Gastroesophageal sphincter (tissue), 4 donors: ENCODE data around the gene RFTN1. TPM values are rescaled to one million over a fixed set of nuclear protein-coding genes. Genes with fewer than 3 reads are reported as not detected.

Experiments
- ATAC-seq: fragments of 150-250 bp; one replicate; pipeline ENCODE4 v1.9.1; 2016; ENCODE audit warnings: mild to moderate bottlenecking, moderate library complexity
- H3K27ac ChIP-seq, 4 donors: fragments of 200-600 bp; sonication (generic) in 3 of 4; 1 replicate in 3 of 4; 2 replicates in 1 of 4; pipeline ENCODE4 v1.5.1; 2016 to 2019
- H3K27me3 ChIP-seq: fragments of 200-600 bp; sonication (generic); one replicate; pipeline ENCODE4 v1.5.1; 2019
- H3K36me3 ChIP-seq, 2 donors: fragments of 200-600 bp; sonication (generic); one replicate each; pipeline ENCODE4 v1.5.1; 2019; ENCODE audit warnings: control low read depth in 1 of 2
- H3K4me1 ChIP-seq, 3 donors: fragments of 200-600 bp; sonication (generic); 1 replicate in 2 of 3; 2 replicates in 1 of 3; pipeline ENCODE4 v1.5.1; 2016 to 2019; ENCODE audit warnings: control low read depth in 2 of 3
- H3K4me3 ChIP-seq, 2 donors: fragments of 200-600 bp; sonication (generic); one replicate each; pipeline ENCODE4 v1.5.1; 2019; ENCODE audit warnings: mild to moderate bottlenecking in 1 of 2, moderate library complexity in 1 of 2
- H3K9me3 ChIP-seq, 3 donors: fragments of 200-600 bp; sonication (generic); one replicate each; pipeline ENCODE4 v1.5.1; 2017 to 2019; ENCODE audit warnings: control low read depth in 2 of 3
- CTCF ChIP-seq, 4 experiments: fragments of 200-600 bp in 2 of 4; fragments of 450-650 bp in 2 of 4; sonication (generic) in 1 of 4; IDR thresholded peaks; one replicate each; pipeline ENCODE4 v1.5.1; 2017 to 2019; ENCODE audit warnings: antibody characterized with exemption in 4 of 4, mild to moderate bottlenecking in 2 of 4, moderate library complexity in 2 of 4
- EP300 ChIP-seq: sonication (generic); formaldehyde crosslinking; IDR thresholded peaks from one replicate; pipeline ENCODE4 v1.6.1; 2017; ENCODE audit warnings: antibody characterized with exemption, mild to moderate bottlenecking
- POLR2A ChIP-seq, 2 donors: fragments of 450-650 bp; IDR thresholded peaks; one replicate each; pipeline ENCODE4 v1.6.1; 2017; ENCODE audit warnings: antibody characterized with exemption in 2 of 2, mild to moderate bottlenecking in 2 of 2, moderate library complexity in 1 of 2
- POLR2AphosphoS5 ChIP-seq: sonication (generic); formaldehyde crosslinking; IDR thresholded peaks from one replicate; pipeline ENCODE4 v1.6.1; 2017; ENCODE audit warnings: antibody characterized with exemption
- WGBS, 2 donors: methylation state at CpG; one replicate each; pipeline ENCODE4 v1.1.5; 2018; ENCODE audit warnings: low coverage in 1 of 2; 5-methylcytosine and 5-hydroxymethylcytosine counted together
- total RNA-seq, 4 donors: library from RNA; depleted of rRNA; stranded (reverse); fragments of >200 nt; gene quantifications; one replicate each; pipeline ENCODE4 v1.1.0, GENCODE V29; 2016

Gene RFTN1
- total RNA-seq, 4 donors from 2014 or later, result 30.6 to 110 (median 68.2) TPM

- no peak for ATAC-seq
- H3K27ac ChIP-seq, result peak overlapping the region in 2 of 4 donors; percentile 40 to 70
Observed at GRCh38 chr3:16496408-16497222, 16.9 kb downstream of the RFTN1 start.

GRCh38 chr3:16496008-16496407 is 17.5 kb downstream of the RFTN1 start:
- peak overlapping the region in 3 of 4 donors; percentile 14 to 83 (median 70) for H3K27ac ChIP-seq
- H3K4me1 ChIP-seq, result peaks cover 0 to 50% (median 11%) of the 10 kb centered on the region in 3 donors
- H3K9me3 ChIP-seq, result no peaks in the 10 kb centered on the region
- no peak for TF ChIP-seq EP300
- no peak for TF ChIP-seq CTCF (IDR thresholded peaks at IDR 0.05)
- TF ChIP-seq POLR2AphosphoS5, result no peak
- no peak for TF ChIP-seq POLR2A (IDR thresholded peaks at IDR 0.05)
- WGBS, 2 donors, result 71 to 90% methylated on average over 1 to 2 of the region's 2 CpGs
- no peaks in the 10 kb centered on the region for H3K27me3 ChIP-seq
- peaks cover 0 to 22% of the 10 kb centered on the region in 2 donors for H3K36me3 ChIP-seq
- no peak overlapping the region for H3K4me3 ChIP-seq
- no peak for ATAC-seq

More at GRCh38 chr3:16496408-16497222, 16.9 kb downstream of the RFTN1 start:
- peaks cover 0 to 55% (median 11%) of the 10 kb centered on the region in 3 donors for H3K4me1 ChIP-seq
- H3K27me3 ChIP-seq, result no peaks in the 10 kb centered on the region
- H3K36me3 ChIP-seq, result peaks cover 0 to 16% of the 10 kb centered on the region in 2 donors
- H3K4me3 ChIP-seq, result no peak overlapping the region
- no peaks in the 10 kb centered on the region for H3K9me3 ChIP-seq
- no peak for TF ChIP-seq POLR2AphosphoS5
- TF ChIP-seq EP300, result no peak
- no peak for TF ChIP-seq CTCF (IDR thresholded peaks at IDR 0.05)
- no peak for TF ChIP-seq POLR2A (IDR thresholded peaks at IDR 0.05)
- WGBS, 2 donors, result 71 to 83% methylated on average over 9 to 10 of the region's 10 CpGs

DNA sequence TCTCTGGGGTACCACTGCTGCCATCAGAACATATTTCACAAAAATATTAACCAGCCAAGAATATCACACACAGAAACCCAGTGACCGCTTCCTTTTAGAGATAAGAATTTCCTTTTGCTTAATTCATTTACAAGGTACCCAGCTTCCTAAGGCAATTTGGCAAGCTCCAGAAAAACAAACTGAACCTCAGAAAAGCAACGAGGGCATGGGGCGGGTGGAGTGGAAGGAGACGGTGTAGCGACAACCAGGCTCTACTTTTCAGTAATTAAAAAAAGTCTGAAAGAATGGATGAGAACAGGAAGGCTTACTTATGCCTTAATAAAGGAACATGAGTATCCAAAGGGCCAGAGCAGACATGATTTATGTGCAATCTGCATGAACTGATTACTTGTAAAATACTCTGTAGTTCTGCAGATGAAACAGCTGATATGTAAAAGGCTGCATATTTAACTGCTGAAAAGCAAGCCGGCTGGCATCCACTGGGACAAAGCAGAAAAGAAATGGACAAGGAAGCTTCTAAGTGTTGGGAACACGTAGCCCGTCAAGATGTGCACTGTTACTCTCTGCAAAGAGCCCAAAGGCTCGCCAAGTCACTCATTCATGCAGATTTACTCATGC is 18.6 kb downstream of the RFTN1 start:
- Histone ChIP-seq H3K27ac (peak overlapping the region in 2 of 4 donors; percentile 70 to 83), H3K27me3 (no peaks in the 10 kb centered on the region), H3K9me3 (no peaks in the 10 kb centered on the region), H3K36me3 (peaks cover 0 to 23% of the 10 kb centered on the region in 2 donors), H3K4me3 (no peak overlapping the region), H3K4me1 (peaks cover 0 to 46% (median 17%) of the 10 kb centered on the region in 3 donors)
- no peak for ATAC-seq
- WGBS, 2 donors, result 22 to 45% methylated on average over 9 of the region's 9 CpGs
- no peak for TF ChIP-seq POLR2A (IDR thresholded peaks at IDR 0.05)
- TF ChIP-seq POLR2AphosphoS5, result no peak
- no peak for TF ChIP-seq CTCF (IDR thresholded peaks at IDR 0.05)
- TF ChIP-seq EP300, result no peak

DNA sequence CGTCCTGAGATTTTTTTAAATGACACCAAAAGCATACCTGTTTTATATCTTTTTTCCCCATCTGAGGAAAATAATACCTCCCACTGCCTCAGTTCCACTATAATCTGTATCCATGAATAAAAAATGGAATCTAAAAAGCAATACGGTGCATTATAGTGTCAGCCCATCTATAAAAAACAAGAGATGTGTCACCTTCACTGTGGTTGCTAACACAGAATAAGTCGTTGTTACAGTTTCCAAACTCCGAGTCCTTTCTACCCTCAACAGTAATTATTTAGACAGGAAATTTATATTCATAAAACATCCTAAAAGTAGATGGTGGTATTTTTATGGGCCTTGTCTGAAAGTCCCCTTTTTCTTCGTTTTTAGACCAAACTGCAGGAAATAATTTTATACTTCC is 19.4 kb downstream of the RFTN1 start:
- Histone ChIP-seq H3K27me3 (no peaks in the 10 kb centered on the region), H3K4me1 (peaks cover 0 to 43% (median 18%) of the 10 kb centered on the region in 3 donors), H3K36me3 (peaks cover 0 to 23% of the 10 kb centered on the region in 2 donors), H3K9me3 (no peaks in the 10 kb centered on the region), H3K27ac (peak overlapping the region in 2 of 4 donors; percentile 70 to 83), H3K4me3 (no peak overlapping the region)
- ATAC-seq, result no peak
- WGBS, 2 donors, result 37 to 72% methylated on average over 5 of the region's 5 CpGs
- TF ChIP-seq POLR2A (IDR thresholded peaks at IDR 0.05) (no peak), POLR2AphosphoS5 (no peak), EP300 (no peak), CTCF (IDR thresholded peaks at IDR 0.05) (no peak)
